GM03348 (cell line): ENCODE results near the gene CCDC93.

Experiments
- DNase-seq: peaks from one replicate; pipeline ENCODE4 v3.0.0; 2012; ENCODE audit warnings: low spot score

The CCDC93 gene, protein sequence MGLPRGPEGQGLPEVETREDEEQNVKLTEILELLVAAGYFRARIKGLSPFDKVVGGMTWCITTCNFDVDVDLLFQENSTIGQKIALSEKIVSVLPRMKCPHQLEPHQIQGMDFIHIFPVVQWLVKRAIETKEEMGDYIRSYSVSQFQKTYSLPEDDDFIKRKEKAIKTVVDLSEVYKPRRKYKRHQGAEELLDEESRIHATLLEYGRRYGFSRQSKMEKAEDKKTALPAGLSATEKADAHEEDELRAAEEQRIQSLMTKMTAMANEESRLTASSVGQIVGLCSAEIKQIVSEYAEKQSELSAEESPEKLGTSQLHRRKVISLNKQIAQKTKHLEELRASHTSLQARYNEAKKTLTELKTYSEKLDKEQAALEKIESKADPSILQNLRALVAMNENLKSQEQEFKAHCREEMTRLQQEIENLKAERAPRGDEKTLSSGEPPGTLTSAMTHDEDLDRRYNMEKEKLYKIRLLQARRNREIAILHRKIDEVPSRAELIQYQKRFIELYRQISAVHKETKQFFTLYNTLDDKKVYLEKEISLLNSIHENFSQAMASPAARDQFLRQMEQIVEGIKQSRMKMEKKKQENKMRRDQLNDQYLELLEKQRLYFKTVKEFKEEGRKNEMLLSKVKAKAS

DNA sequence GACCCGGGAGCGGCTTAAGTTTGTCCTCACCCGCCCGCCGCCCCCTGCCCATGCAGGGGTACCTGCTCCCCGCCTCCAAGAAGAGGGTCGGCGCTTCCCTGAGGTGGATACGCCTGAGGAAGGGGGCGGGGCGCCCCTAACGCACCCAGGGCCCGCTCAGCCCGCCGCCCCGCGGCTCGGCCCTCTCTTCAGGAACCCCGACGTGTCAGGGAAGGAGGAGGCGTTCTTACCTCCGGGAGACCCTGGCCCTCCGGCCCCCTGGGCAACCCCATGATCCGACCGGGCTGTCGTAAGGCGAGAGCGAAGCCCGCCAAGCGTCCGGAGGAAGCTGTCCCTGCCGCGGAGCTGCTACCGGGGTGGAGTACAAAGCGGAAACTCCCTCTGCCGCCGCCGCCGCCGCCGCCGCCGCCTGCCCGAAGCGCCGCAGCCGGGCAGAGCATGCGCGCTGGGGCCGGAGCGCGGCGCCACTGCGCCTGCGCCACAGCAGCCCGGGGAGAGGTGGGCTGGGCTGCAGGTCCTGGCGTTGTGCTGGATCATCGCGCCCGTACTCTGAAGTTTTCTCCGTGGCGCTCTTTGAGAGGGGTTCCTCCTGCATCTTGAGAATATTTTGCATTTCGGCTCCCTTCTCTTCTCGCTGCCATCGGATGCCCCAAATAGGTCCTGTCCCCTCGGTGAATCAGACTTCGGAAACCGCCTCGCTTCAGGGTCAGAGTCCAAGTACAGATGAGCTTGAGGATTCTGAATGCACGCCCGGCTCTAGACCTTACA lies at the start of gene CCDC93:
TSS of gene CCDC93 (minus strand) at position 347 of the 768 bp plus-strand sequence. CDS start at position 272, 75 bp downstream.
- DNase-seq = peak; percentile 100

DNA sequence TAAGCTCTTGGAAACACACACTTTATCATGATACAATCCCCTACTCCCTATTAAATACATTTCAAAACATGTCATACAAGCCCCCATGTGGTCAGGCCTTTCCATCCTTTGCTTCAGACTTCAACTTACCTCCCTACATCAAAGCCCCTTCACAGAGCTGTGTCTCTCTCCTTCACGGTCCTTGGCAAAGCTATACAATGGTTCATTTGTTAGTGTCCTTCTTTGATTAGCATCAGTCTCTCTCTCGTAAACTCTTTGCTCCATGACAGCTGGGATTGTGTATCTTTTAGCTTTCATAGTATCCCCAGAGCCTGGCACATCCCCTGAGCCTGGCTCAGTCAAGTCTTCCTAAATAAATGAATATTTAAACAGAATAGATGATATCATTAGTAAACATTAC lies 48.8 kb upstream of the CCDC93 start:
- DNase-seq = no peak

DNA sequence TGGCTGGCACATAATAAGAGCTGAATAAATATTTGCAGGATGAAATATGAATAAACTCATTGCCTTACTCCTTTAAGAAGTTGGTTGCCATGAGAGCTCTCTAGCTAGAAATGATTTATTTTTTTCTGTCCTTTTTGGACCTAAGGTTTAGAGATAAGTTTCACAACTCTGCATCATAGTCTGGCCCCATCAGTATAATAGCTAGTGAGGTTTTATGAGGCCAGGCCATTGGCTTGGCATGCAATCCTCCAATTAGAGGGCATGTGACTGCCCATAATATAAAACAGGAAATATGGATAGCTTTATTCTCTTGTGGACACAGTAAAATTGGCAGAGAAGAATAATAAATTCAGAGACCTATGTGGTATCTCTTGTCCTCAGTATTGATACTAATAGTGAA lies 48.2 kb upstream of the CCDC93 start:
- peak; percentile 21 for DNase-seq

- DNase-seq = peak; percentile 68
Observed at GRCh38 chr2:118061135-118061955, 47.5 kb upstream of the CCDC93 start.

DNA sequence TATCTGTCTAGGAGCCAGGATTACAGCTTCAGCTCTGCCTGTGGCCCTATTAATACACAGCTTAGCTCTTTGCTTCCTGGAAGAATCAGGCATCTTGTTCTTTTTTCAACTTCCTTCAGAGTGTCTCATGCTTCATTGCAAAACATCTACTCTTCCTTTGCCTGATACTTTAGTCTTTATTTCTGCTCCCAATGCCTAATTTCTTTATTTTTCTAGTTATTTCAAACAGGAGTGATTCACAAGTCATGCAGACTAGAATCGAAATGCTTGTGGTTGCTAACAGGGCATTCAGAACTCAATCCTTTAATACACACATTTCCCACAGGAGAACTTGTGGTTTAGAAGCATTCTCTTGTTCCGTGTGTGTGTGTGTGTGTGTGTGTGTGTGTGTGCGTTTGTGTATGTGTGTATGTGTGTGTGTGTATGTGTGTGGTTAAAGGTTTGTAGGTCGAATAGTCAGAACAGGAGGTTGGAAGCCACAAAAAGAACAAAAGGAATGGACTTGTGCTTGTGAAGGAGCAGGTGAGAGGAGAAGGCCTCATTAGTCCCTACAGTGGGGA lies 46.1 kb upstream of the CCDC93 start:
- DNase-seq = peak; percentile 70

GRCh38 chr2:118058951-118059350 lies 45.1 kb upstream of the CCDC93 start:
- no peak for DNase-seq

- no peak for DNase-seq
Observed at GRCh38 chr2:118056801-118057200, 42.9 kb upstream of the CCDC93 start.

- DNase-seq = no peak
Observed at GRCh38 chr2:118056165-118056534, 42.3 kb upstream of the CCDC93 start.

- no peak for DNase-seq
Observed at GRCh38 chr2:118055512-118056164, 41.8 kb upstream of the CCDC93 start.

DNA sequence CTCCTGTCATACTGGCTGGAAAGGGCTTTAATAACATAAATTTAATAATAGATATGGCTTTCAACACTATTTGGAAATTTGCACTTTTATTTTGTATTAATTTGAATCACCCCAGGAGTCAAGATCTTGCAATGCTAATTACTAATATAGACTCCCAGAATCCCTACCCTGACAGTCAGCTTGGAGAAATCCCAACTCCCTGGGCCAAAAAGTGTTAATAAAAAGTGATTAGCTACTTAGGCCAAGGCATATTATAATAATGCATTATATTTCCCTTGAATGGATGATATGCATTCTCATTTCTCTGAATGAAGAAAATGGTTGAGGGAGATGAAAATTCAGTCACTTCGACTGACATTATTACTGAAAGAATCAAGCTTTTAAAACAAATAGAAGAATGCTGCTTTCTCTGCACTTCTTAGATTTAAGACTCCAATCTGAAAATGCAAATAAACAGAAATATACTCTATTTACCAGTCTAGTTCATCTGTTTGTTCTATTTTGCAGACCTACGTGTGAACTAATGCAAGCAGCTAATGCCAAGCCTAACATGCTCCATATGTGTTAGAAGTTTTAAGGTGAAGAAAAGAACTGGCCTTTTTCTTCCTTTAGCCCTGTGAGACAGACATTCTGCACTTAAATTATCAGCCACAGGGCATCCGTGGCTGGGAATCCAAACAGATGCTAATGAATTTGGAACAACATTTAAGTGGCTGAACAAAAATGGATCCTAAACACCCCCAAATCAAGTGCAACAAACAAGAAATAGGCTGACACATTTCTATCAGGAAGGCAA lies 40.5 kb upstream of the CCDC93 start:
- DNase-seq = no peak

DNA sequence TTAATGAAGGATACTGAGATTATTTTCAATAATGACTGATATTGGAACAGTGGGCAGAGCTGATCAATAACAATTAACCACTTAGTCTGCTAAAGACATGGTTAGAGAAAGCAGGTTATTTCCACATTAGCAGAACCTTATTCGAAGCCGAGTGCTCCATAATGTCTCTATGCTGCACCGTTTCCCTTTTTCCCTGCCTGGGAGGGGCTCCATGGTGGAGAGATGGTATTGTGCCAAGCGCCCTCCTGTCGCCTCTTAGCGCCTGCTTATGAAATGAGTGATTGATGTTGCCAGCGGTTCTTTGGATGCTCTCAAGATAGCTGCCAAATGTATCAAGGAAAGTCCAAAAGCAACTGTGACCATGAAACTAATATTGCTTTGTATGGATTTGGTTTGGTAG lies 39.8 kb upstream of the CCDC93 start:
- DNase-seq = no peak

DNA sequence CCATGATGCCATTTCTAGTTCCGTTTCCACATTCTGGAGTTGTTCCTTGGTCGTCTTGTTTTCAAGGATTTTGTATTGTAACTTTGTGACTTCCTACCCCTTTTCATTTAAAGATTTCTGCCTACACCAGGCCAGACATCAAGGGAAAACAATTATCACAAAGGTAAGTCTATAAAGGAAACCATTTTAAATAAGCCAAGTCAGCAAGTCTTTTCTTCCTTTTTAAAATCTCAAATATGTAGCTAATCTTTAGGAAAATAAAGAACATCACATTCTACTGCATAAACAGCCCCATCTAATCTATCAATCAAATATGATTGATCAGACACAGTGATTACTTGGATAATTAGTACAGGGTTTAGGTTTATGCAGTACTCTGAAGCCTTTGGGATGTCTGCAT lies 38.6 kb upstream of the CCDC93 start:
- DNase-seq = no peak

GRCh38 chr2:118051826-118052358 lies 38.0 kb upstream of the CCDC93 start:
- DNase-seq = no peak

GRCh38 chr2:118050974-118051373 lies 37.1 kb upstream of the CCDC93 start:
- no peak for DNase-seq

- DNase-seq = no peak
Observed at GRCh38 chr2:118050386-118050785, 36.5 kb upstream of the CCDC93 start.

- no peak for DNase-seq
Observed at GRCh38 chr2:118049816-118050140, 35.9 kb upstream of the CCDC93 start.

DNA sequence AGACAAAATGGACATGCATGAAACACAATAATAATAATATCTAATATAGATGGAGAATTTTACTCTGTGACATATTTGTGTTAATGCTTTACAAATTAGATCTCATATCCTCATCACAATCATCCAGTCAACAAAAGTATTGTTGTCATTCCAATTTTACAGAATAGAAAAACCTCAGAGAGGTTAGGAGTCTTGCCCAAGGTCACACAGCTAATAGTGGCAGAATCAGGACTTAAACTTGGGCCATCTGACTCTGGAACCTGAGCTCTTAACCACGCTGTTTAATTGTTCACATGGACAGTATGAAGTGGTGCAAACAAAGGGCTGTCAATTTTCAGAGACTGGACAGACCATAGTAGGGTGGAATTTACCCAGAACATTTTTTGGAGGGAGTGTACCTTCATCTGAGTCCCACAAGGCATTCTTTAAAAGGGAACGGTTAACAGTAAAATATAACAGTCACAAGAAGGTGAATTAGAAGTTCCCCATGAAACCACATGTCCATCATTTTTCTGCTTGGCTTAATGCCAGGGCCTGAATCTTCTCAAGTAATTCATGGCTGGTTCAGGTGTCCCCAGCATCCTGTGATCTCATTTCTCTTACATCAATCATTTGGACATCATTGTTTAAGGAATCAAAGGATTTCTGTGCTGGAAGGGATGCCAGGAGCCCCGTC lies 35.4 kb upstream of the CCDC93 start:
- DNase-seq = no peak

- peak; percentile 10 for DNase-seq
Observed at GRCh38 chr2:118048401-118048800, 34.5 kb upstream of the CCDC93 start.

DNA sequence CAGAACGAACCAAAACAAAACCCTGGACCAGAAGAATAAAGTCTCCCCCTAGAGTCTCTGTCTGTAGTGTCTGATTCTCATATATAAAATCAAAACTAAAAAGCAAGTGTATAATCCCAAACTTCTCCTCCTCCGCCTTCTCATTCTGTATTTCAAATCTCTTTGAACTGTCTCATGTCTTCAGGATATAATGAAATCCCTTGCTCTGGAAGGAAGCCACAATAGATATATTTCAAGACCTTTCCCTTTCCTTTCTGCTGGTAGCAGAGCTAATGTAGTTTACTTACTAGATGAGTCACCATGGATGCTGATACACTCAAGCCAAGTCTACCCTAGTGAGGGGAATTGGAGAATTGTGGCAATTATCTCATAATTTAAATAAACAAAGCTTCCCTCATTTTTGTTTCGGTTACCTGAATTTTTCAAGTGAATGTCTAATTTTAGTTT lies 33.5 kb upstream of the CCDC93 start:
- peak; percentile 48 for DNase-seq
